ENCODE measurements around the gene VTI1A. TPM values are rescaled to one million over a fixed set of nuclear protein-coding genes. Genes with fewer than 3 reads are reported as not detected.

Gene VTI1A
- total and polyA plus RNA-seq, 9 of the 15 experiments (the other 6 are each of a cell fraction or from before 2014, with no cell fraction given) = 9.3 to 21.4 (median 16.0) TPM

- TF ChIP-seq ZNF398 (CRISPR knock-in tag; IDR thresholded peaks at IDR 0.05) (no peak), BRD4 (IDR thresholded peaks at IDR 0.05) (no peak), ZNF121 (CRISPR knock-in tag; conservative IDR thresholded peaks at IDR 0.05) (no peak), ZSCAN32 (CRISPR knock-in tag; IDR thresholded peaks at IDR 0.05) (no peak)
Measured at GRCh38 chr10:112832361-112832878, 385.4 kb downstream of the VTI1A start (continued).

- CTCF ChIA-PET (ENCODE audit: low intra/inter-chr PET ratio) = no interaction called here
- no peaks in the 10 kb centered on the region for H3K4me1 ChIP-seq (replicated peaks in 1 of 2; ENCODE audit: control insufficient read depth in 2 of 2, insufficient read depth in 2 of 2, low read length in 2 of 2)
- no peaks in the 10 kb centered on the region for H4K20me1 ChIP-seq (replicated peaks; ENCODE audit: control insufficient read depth, insufficient read depth, low read length)
- no peaks in the 10 kb centered on the region; a peak in 1 of 5 replicates for H3K27me3 ChIP-seq (ENCODE audit: control insufficient read depth in 2 of 2, insufficient read depth in 2 of 2, low read length in 2 of 2)
- no peak overlapping the region for H3K4me3 ChIP-seq
- H3K9me3 ChIP-seq (replicated peaks; ENCODE audit: control insufficient read depth, insufficient read depth, low read depth, low read length) = no peaks in the 10 kb centered on the region
- H3K27ac ChIP-seq (ENCODE audit: extremely low read depth, low read depth, low read length) = no peak overlapping the region
- no peak for ATAC-seq
- no peak overlapping the region for H3K4me2 ChIP-seq (ENCODE audit: insufficient read depth, low read length)
- WGBS (ENCODE audit: insufficient coverage, low coverage, missing lambda C conversion rate) = 0% methylated on average over 2 of the region's 2 CpGs
- POLR2A ChIA-PET = no interaction called here
- no TSS peak for BruUV-seq (replicated peaks)
- no peaks in the 10 kb centered on the region for H3K9me1 ChIP-seq (ENCODE audit: control insufficient read depth, insufficient read depth, low read length)
- in situ Hi-C loops (cut with MboI) = no loop called here
- H3K9ac ChIP-seq (ENCODE audit: insufficient read depth in 1 of 2, low read depth in 2 of 2, low read length in 2 of 2) = no peak overlapping the region
- H3K79me2 ChIP-seq (ENCODE audit: control insufficient read depth, insufficient read depth, low read length) = no peaks in the 10 kb centered on the region
- no peak overlapping the region for H2AFZ ChIP-seq (ENCODE audit: low read depth, low read length)
- DNase-seq (ENCODE audit: extremely low read depth in 1 of 4, low spot score in 3 of 4) = no peak
- no peak for FAIRE-seq
- intact Hi-C loops (cut with micrococcal nuclease) = no loop called here
- 0 out of 4 replicates have a peak, but pooled peaks of 1 of the 2 experiments have one; percentile 46 for TF ChIP-seq MLLT1 (IDR thresholded peaks at IDR 0.05)
- TF ChIP-seq POLR2A (conservative IDR thresholded peaks at IDR 0.05) = no peak
- peak; percentile 56; the same call in 1 of the 2 replicates for TF ChIP-seq ZBTB17 (CRISPR knock-in tag; IDR thresholded peaks at IDR 0.05)
- peak; percentile 71; the same call in 1 of the 2 replicates for TF ChIP-seq ZNF12 (CRISPR knock-in tag; IDR thresholded peaks at IDR 0.05)
- no peak for TF ChIP-seq RAD51 (IDR thresholded peaks at IDR 0.05; ENCODE audit: borderline replicate concordance, low read depth)
- no peak for TF ChIP-seq CUX1 (CRISPR knock-in tag; IDR thresholded peaks at IDR 0.05)
- TF ChIP-seq SP2 (IDR thresholded peaks at IDR 0.05; ENCODE audit: extremely low read depth, low read depth, low read length, poor library complexity, severe bottlenecking) = no peak
- no peak for TF ChIP-seq TGIF2 (CRISPR knock-in tag; IDR thresholded peaks at IDR 0.05)
- H3K36me3 ChIP-seq (ENCODE audit: control insufficient read depth, insufficient read depth, low read length) = no peaks in the 10 kb centered on the region
Measured at GRCh38 chr10:112832959-112833358, 385.9 kb downstream of the VTI1A start.

Measured in K562 (cell line).